ENCODE data around the gene ZCCHC3.
A peak's percentile ranks its signal among the peaks of the same experiment; 100 is the strongest.

ZCCHC3 gene

GRCh38 chr20:341682-342081 is 44.3 kb downstream of the ZCCHC3 start:
- peak; percentile 70 for DNase-seq (ENCODE audit: low read depth)
- no peak overlapping the region for H3K4me3 ChIP-seq (ENCODE audit: low read length)
- TF ChIP-seq, protein P1, sequence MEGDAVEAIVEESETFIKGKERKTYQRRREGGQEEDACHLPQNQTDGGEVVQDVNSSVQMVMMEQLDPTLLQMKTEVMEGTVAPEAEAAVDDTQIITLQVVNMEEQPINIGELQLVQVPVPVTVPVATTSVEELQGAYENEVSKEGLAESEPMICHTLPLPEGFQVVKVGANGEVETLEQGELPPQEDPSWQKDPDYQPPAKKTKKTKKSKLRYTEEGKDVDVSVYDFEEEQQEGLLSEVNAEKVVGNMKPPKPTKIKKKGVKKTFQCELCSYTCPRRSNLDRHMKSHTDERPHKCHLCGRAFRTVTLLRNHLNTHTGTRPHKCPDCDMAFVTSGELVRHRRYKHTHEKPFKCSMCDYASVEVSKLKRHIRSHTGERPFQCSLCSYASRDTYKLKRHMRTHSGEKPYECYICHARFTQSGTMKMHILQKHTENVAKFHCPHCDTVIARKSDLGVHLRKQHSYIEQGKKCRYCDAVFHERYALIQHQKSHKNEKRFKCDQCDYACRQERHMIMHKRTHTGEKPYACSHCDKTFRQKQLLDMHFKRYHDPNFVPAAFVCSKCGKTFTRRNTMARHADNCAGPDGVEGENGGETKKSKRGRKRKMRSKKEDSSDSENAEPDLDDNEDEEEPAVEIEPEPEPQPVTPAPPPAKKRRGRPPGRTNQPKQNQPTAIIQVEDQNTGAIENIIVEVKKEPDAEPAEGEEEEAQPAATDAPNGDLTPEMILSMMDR (conservative IDR thresholded peaks at IDR 0.05; ENCODE audit: low read length) = no peak

DNA sequence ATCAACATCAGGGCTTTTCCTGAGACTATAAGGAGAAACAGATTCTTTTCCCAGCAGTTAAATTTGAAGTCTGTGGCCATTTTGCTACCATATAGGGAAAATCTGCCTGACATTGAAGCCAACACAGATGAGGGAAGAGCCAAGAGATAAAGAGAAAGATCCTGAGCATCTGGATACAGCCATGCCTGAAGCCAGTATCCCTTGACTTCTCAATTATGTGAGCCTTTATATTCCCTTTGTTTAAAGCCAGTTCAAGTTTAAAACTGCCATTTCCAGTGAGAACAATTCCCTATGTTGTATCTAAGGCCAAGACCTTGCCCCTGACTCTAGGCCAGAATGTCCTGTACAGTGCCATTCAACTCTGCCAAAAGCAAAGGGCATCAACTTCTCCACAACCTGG is 45.7 kb downstream of the ZCCHC3 start:
- TF ChIP-seq, protein P1 (conservative IDR thresholded peaks at IDR 0.05; ENCODE audit: low read length) = no peak

DNA sequence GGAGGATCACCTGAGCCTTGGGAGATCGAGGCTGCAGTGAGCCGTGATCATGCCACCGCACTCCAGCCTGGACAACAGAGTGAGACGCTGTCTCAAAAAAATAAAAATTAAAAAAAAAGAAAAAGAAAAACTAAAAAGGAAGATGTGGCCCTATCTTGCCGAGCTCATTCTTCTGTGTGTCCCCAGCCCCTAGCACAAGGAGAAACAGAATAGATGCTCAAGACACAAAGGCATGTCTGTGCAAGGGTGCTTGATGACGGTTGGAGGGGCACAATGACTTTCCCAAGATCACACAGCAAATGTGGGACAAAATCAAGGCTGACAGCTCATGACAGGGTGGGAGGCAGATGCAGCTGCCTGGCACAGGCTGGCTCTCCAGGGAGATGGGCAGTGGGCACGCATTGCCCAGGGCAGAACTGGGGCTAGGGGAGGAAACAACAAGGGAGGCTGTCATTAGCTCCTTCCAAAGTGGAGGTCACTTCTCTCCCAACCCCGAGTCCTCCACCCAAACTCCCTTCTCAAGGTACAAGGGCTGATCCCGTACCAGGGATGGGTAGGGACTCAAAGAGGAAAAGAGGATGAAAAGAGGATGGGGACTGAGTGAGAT is 48.8 kb downstream of the ZCCHC3 start:
- TF ChIP-seq, protein P1 (conservative IDR thresholded peaks at IDR 0.05; ENCODE audit: low read length) = no peak
- DNase-seq (ENCODE audit: low read depth) = no peak
- peak overlapping the region; percentile 75 for H3K4me3 ChIP-seq (ENCODE audit: low read length)

More for the DNA sequence above, 45.7 kb downstream of the ZCCHC3 start:
- no peak for DNase-seq (ENCODE audit: low read depth)
- no peak overlapping the region for H3K4me3 ChIP-seq (ENCODE audit: low read length)

DNA sequence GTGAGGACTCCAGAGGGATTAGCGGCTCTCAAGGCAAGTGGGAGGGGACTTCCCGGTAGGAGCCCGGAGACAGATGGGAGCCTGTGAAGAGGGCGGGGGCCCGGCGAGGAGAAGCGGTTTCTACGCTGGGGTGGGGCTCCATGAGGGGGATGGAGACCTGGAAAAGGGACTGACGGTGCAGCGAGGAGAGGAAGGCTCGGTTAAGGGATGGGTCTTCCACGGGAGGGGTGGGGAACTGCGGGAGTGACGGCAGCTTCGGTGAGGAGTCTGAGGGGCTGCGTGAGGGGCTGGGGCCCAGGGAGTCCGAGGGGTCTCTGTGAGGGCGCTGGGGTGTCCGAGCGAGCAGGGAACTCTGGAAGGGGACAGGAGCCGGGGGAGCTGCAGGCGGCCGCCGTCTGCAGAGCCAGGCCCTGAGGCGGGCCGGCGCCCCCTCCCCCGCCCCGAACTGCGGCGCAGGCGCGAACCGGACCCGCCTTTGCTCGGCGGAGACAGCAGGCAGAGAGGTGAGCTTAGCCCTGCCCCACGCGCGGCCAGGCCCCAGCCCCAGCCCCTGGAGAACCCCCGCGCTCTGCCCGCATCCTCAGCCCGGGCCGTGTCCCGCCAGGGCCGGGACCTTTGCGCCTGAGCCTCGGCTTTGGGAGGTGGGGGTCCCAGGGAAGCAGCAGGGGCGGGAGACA is 49.4 kb downstream of the ZCCHC3 start, which contains the start of gene NRSN2:
NRSN2 (plus strand) TSS at position 472 of the 677 bp plus-strand sequence. CDS start 2,533 bp downstream, outside the sequence.
- peak; percentile 66 for DNase-seq (ENCODE audit: low read depth)
- H3K4me3 ChIP-seq (ENCODE audit: low read length) = peak within 1 kb of the TSS; percentile 75
- TF ChIP-seq, protein P1 (conservative IDR thresholded peaks at IDR 0.05; ENCODE audit: low read length) = no peak

DNA sequence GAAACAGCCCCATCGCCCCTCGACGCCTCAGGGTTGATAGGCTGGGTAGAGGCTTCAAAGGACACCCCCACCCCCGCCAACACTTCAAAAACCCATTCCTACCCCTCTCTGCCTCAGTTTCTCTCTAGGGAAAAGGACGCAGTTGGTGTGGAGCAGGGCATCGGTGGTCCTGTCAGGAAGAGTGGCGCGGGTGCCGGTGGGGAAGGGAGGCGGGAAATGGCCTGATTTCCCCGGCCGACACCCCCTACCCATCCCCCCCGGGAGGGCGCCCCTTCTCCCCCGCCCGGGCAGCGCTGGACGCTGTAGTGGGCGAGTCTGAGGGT is 49.9 kb downstream of the ZCCHC3 start:
- TF ChIP-seq, protein P1 (conservative IDR thresholded peaks at IDR 0.05; ENCODE audit: low read length) = no peak
- DNase-seq (ENCODE audit: low read depth) = no peak
- peak overlapping the region; percentile 75 for H3K4me3 ChIP-seq (ENCODE audit: low read length)

DNA sequence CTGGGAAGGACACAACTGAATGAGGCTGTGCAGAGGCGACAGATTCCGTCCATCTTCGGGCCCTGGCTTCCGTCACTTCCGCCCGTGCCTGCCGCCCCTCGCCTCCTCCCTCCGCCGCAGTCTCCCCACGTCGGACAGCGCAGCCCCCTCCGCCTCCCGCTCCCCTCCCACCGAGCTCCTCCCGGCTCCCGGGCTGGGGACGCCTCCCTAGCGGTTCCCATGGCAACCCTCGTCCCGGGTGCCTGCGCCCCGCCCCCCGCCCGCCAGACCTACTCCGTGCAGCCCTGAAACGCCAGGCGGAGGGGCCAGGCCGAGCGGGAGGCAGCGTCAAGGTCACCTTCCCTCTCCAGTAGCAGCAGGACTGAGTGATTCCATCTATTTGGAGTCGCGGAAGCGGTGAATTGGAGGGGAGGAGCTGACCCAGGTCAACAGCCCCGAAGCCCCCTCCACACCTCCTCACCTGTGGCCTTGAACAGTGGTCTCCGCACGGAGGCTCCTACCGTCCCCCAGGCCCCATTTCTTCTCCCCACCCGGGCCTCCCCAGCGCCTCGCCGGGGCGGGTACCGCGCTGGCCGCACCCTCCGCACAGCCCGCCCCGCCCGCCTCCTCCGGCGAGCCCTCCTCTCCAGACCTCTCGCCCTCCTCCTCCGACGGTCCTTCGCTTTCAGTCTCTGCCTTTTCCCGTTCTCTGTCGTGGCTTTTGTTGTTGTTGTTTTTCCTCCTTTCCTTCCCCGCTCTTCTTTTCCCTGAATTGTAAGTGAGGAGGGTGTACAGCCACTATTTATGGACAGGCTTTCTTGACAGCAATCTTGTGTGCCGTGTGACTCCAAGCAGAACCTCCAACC is 50.5 kb downstream of the ZCCHC3 start:
- DNase-seq (ENCODE audit: low read depth) = peak; percentile 94
- TF ChIP-seq, protein P1 (conservative IDR thresholded peaks at IDR 0.05; ENCODE audit: low read length) = no peak
- H3K4me3 ChIP-seq (ENCODE audit: low read length) = peak overlapping the region; percentile 75

Data from AG10803 (cell line).